Mucosa of stomach (tissue), 1 donor: Measurements from ENCODE around the gene RRBP1.

ENCODE experiments used
- H3K27me3 ChIP-seq: one replicate; pipeline ENCODE4 v1.7.0; 2013; ENCODE audit warnings: mild to moderate bottlenecking, low read length; ENCODE audit not compliant: control insufficient read depth, insufficient read depth
- H3K36me3 ChIP-seq: one replicate; pipeline ENCODE4 v1.7.0; 2013; ENCODE audit warnings: low read length; ENCODE audit not compliant: control insufficient read depth, insufficient read depth
- H3K4me1 ChIP-seq: one replicate; pipeline ENCODE4 v1.7.0; 2013; ENCODE audit warnings: mild to moderate bottlenecking, low read length; ENCODE audit not compliant: control insufficient read depth, insufficient read depth
- H3K4me3 ChIP-seq: one replicate; pipeline ENCODE4 v1.7.0; 2013; ENCODE audit warnings: low read length
- H3K9ac ChIP-seq: one replicate; pipeline ENCODE4 v1.7.0; 2013; ENCODE audit warnings: mild to moderate bottlenecking, low read length, moderate library complexity
- H3K9me3 ChIP-seq: one replicate; pipeline ENCODE4 v1.7.0; 2013; ENCODE audit warnings: mild to moderate bottlenecking, low read length, moderate library complexity; ENCODE audit not compliant: control insufficient read depth
- donor health status: Pancreatic carcinoma.

RRBP1 gene

GRCh38 chr20:17615645-17616479, 66.2 kb downstream of the RRBP1 start:
- Histone ChIP-seq H3K4me1 (peaks cover 76% of the 10 kb centered on the region), H3K9me3 (no peaks in the 10 kb centered on the region), H3K27me3 (no peaks in the 10 kb centered on the region), H3K9ac (peak overlapping the region; percentile 62), H3K4me3 (no peak overlapping the region), H3K36me3 (peaks cover 27% of the 10 kb centered on the region)

GRCh38 chr20:17614812-17615644, 67.0 kb downstream of the RRBP1 start:
- Histone ChIP-seq H3K4me3 (no peak overlapping the region), H3K4me1 (peaks cover 83% of the 10 kb centered on the region), H3K9ac (peak overlapping the region; percentile 62)

GRCh38 chr20:17614176-17614811, 67.7 kb downstream of the RRBP1 start:
- Histone ChIP-seq H3K27me3 (no peaks in the 10 kb centered on the region), H3K4me1 (peaks cover 83% of the 10 kb centered on the region), H3K9me3 (no peaks in the 10 kb centered on the region), H3K4me3 (no peak overlapping the region), H3K36me3 (peaks cover 23% of the 10 kb centered on the region), H3K9ac (peak overlapping the region; percentile 62)

More at GRCh38 chr20:17614812-17615644, 67.0 kb downstream of the RRBP1 start:
- Histone ChIP-seq H3K27me3 (no peaks in the 10 kb centered on the region), H3K9me3 (no peaks in the 10 kb centered on the region), H3K36me3 (peaks cover 27% of the 10 kb centered on the region)

DNA sequence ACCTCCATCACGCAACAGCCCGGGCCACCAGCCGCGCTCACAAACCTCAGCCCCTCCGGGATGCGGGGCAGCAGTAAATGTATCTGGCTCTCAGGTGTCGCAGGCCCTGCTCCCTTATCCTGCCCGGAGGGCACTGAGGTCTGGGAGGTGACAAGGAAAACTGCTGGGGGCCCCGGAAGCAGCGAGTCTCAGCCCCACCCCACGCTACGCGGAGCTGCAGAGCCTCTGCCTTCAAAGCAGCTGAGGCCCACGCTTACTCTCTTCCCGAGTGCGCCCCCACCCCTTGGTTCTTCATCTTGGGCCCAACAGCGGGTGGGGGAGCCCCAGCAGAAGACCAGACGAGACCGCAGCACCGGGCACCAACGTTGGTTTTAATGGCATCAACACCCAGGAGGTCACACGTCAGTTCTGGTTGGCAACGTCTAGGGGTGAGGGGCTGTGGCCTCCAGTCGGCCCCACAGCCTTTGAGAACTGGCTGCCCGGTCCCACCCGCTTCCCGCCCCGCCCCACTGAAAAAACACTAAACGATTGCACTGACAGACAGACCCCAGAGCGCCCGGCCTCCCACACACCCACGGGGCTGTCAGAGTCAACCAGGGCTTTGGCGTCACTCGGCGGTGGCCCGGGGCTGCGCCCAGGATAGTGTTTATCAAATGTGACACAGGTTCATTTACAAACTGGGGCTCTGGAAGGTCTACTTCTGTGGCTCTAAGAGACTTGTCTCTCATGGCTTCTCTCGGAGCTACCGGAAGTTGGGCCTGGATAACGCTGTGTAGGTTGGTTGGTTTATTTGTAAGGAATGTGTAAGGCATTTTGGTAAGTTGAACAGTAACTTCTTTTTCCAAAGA, 68.5 kb downstream of the RRBP1 start:
- peaks cover 16% of the 10 kb centered on the region for H3K36me3 ChIP-seq

DNA sequence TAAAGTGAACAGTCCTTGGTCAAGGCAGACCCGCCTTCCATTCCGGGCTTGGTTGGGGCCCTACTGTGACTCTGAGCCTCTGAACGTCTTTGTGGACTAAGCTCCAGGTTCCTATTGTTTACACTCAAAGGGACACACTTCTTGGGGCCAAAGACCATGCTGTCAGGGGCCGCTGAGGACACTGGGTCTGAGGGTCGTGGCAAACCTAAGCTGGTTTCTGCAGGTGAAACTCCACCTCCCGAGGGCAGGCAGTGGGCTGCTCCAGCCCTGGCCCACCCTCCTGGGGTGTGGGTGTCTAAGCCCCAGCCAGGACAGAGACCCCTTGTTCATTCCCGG, 69.1 kb downstream of the RRBP1 start:
- no peaks in the 10 kb centered on the region for H3K27me3 ChIP-seq
- no peak overlapping the region for H3K9ac ChIP-seq
- H3K9me3 ChIP-seq: no peaks in the 10 kb centered on the region
- H3K4me3 ChIP-seq: no peak overlapping the region
- H3K36me3 ChIP-seq: peaks cover 16% of the 10 kb centered on the region
- H3K4me1 ChIP-seq: peaks cover 77% of the 10 kb centered on the region

More for the DNA sequence above, 68.5 kb downstream of the RRBP1 start:
- no peak overlapping the region for H3K9ac ChIP-seq
- H3K9me3 ChIP-seq: no peaks in the 10 kb centered on the region
- no peak overlapping the region for H3K4me3 ChIP-seq
- no peaks in the 10 kb centered on the region for H3K27me3 ChIP-seq
- peaks cover 83% of the 10 kb centered on the region for H3K4me1 ChIP-seq

DNA sequence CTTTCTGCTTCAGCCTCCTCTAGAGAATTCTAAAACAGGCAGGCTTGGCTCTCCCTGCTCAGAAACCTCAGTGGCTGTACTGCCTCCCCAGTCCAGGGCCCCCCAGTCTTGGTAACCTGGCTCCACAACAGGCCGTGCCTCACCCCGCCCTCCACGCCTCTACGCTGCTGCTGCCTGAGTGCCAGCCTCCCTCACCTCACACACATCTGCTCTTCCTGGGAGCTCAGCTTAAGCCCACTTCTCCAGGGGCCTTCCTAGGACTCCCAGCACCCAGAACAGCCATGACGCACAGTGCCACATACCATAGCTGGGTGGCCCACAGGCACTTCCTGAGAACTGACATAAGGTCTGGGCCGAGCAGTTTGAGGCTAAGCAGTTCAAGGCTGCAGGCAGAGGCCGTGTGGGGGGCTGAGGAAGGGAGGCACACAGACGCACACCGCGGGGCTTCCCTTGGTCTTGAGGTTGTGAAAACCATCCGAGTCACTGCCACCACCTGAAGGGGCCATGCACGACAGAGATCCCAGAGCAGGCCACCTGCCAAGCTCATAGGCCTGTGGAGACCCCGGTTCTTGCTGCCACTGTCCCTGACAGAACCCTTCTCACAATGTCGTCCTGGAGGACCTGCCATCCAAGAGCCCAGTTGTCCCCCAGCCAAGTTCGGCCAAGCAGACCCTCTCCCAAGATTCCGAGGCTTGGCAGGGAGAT, 69.6 kb downstream of the RRBP1 start:
- Histone ChIP-seq H3K9me3 (no peaks in the 10 kb centered on the region), H3K9ac (peak overlapping the region; percentile 33), H3K36me3 (peaks cover 16% of the 10 kb centered on the region), H3K27me3 (no peaks in the 10 kb centered on the region), H3K4me1 (peaks cover 72% of the 10 kb centered on the region), H3K4me3 (no peak overlapping the region)

GRCh38 chr20:17611540-17612286, 70.3 kb downstream of the RRBP1 start:
- Histone ChIP-seq H3K36me3 (peaks cover 9% of the 10 kb centered on the region), H3K9ac (peak overlapping the region; percentile 33), H3K9me3 (no peaks in the 10 kb centered on the region), H3K27me3 (no peaks in the 10 kb centered on the region), H3K4me3 (no peak overlapping the region), H3K4me1 (peaks cover 65% of the 10 kb centered on the region)

DNA sequence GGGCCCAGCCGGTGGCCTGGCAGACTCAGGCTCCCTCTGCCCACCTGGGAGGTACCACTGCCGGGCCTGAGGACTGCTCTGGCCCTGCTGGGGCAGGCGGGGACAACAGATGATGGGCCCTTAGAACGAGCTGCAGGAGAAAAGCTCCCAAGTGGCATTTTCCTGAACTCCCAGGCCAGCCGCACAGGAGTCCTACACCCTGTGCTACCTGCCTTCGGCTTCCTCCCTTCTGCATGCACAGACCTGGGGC, 70.8 kb downstream of the RRBP1 start:
- Histone ChIP-seq H3K36me3 (peaks cover 5% of the 10 kb centered on the region), H3K27me3 (no peaks in the 10 kb centered on the region), H3K9me3 (no peaks in the 10 kb centered on the region), H3K4me1 (peaks cover 60% of the 10 kb centered on the region), H3K9ac (peak overlapping the region; percentile 23), H3K4me3 (no peak overlapping the region)

- peak overlapping the region; percentile 23 for H3K9ac ChIP-seq
- peaks cover 1% of the 10 kb centered on the region for H3K36me3 ChIP-seq
- H3K4me3 ChIP-seq: no peak overlapping the region
- H3K4me1 ChIP-seq: peaks cover 60% of the 10 kb centered on the region
- no peaks in the 10 kb centered on the region for H3K9me3 ChIP-seq
- no peaks in the 10 kb centered on the region for H3K27me3 ChIP-seq
These were observed 71.3 kb downstream of the RRBP1 start for GRCh38 chr20:17610566-17611289.

DNA sequence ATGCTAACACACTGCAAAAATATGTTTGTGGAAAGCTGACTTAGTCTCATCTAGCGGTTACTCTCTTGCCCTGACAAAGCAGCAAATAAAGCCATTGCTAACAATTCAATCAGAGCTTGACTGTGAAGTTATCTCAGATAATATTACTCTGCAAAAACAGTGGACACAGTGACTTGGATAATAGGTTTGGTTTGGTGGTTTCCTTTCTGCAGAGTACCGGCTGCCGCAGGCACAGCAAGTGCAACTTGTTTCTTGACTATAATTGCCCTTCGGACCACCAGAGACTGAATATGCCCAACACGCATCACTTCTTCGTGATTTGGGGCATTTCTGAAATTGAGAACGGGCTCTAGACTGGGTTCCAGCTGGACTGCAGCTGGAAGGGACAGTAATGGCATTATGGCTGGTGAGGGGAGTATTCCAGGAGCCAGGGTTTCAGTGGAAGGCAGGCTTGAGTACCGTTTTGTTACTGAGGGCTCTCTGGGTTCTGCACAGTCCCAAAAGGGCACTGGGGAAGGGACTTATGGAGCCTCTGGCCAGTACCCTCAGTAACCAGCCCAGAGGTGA, 72.1 kb downstream of the RRBP1 start:
- Histone ChIP-seq H3K4me3 (no peak overlapping the region), H3K9me3 (no peaks in the 10 kb centered on the region), H3K36me3 (no peaks in the 10 kb centered on the region), H3K4me1 (peaks cover 60% of the 10 kb centered on the region), H3K9ac (no peak overlapping the region), H3K27me3 (no peaks in the 10 kb centered on the region)
